GM12878 (cell line): ENCODE data around the gene CEP83.

Experiments used
- BRCA1 ChIP-seq: IDR thresholded peaks from 2 replicates; pipeline ENCODE4 v1.6.1; 2011; ENCODE audit warnings: low read depth, low read length, improper control_type of control experiment
- CTCF ChIP-seq, 3 experiments: IDR thresholded peaks in 2 of 3; conservative IDR thresholded peaks in 1 of 3; 2 replicates each; pipeline ENCODE4 v1.5.1; 2011; ENCODE audit warnings: low read depth in 3 of 3, low read length in 3 of 3, mild to moderate bottlenecking in 3 of 3, control low read depth in 2 of 3, moderate library complexity in 2 of 3, inconsistent platforms in 1 of 3, mixed read lengths in 1 of 3; ENCODE audit not compliant: control insufficient read depth in 2 of 3, insufficient read depth in 1 of 3; ENCODE audit errors: extremely low read depth in 1 of 3
- GATAD2B ChIP-seq: fragments of 450-650 bp; conservative IDR thresholded peaks from 2 replicates; pipeline ENCODE4 v1.6.1; 2017; ENCODE audit warnings: low read depth, mild to moderate bottlenecking, moderate library complexity
- SMARCA5 ChIP-seq: fragments of 450-650 bp; IDR thresholded peaks from 2 replicates; pipeline ENCODE4 v1.6.1; 2017; ENCODE audit warnings: mild to moderate bottlenecking
- ZBTB11 ChIP-seq: fragments of 450-650 bp; formaldehyde crosslinking; IDR thresholded peaks from 2 replicates; pipeline ENCODE4 v1.5.0; 2022; ENCODE audit warnings: mild to moderate bottlenecking, missing genetic modification characterization

GRCh38 chr12:94287245-94287628 lies 172.4 kb downstream of the CEP83 start:
- no peak for TF ChIP-seq BRCA1
- no peak for TF ChIP-seq ZBTB11
- TF ChIP-seq CTCF (IDR thresholded peaks at IDR 0.05 in 2 of 3, conservative IDR thresholded peaks at IDR 0.05 in 1 of 3; ENCODE audit: control insufficient read depth in 2 of 3, extremely low read depth in 1 of 3, insufficient read depth in 1 of 3, low read depth in 3 of 3, low read length in 3 of 3): no peak
- no peak for TF ChIP-seq GATAD2B
- TF ChIP-seq SMARCA5: no peak
